HG03139 (cell line): Measurements from ENCODE around the gene MAPK8IP3.

ENCODE experiments used
- ATAC-seq: cut with Tn5 transposase; IDR thresholded peaks from one replicate; pipeline ENCODE4 v1.9.1; 2021; ENCODE audit not compliant: unreplicated experiment

Gene MAPK8IP3

DNA sequence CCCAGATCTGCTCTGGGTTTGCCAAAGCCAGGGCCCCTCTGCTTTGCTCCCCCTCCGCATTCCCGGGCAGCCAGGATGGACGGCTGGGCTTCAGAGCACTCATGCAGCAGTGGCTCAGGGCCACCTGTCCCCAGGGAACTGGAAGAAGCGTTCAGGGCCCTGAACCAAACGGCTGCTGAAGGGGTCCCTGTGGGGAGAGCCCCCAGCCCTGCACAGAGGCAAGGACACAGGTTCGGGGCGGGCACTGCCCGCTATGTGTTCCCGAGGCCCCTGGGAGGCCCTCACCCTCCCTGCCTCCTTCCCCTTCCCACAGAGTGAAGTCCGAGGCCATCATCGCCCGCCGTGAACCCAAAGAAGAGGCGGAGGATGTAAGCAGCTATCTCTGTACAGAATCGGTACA, 54.9 kb downstream of the MAPK8IP3 start:
- no peak for ATAC-seq

DNA sequence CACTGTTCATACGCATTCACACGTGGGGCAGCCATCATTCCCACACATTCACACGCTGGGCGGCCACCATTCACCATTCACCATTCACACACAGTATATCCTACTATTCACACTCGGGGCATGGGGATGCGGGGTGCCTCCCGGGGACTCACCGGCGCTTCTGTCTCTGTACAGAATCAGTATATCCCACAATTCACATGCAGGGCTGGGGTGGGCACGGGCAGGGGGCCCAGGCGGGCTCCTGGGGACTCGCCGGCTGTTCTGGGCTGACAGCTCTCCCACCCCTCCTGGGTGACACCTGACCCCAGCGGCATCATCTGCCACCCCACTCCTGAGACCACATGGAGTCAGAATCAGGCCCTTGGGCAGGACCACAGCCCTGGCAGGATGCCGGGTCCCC, 55.8 kb downstream of the MAPK8IP3 start:
- no peak for ATAC-seq

DNA sequence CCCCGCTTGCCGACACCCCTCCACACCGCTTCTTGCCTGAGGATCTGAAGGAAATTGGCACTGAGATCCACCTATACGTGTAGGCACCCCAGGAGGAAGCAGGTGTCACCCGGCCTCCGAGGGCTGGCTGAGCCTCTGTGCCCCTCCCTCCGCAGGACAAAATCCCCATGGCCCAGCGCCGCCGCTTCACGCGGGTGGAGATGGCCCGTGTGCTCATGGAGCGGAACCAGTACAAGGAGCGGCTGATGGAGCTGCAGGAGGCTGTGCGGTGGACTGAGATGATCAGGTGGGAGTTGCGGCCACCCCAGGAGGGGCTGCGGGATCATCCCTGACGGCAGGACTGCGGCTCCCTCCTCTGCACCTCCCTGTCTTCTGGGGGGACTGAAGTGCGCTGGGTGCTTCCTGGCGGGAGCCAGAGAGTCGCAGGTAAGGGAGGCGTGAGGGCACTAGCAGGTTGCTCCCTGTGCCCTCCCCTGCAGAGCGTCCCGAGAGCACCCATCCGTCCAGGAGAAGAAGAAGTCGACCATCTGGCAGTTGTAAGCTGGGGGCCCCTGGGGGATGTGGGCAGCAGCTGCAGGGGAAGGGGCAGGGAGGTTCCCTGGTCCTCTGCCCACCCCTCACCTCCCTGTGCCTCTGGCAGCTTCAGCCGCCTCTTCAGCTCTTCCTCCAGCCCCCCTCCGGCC, 56.3 kb downstream of the MAPK8IP3 start:
- no peak for ATAC-seq

DNA sequence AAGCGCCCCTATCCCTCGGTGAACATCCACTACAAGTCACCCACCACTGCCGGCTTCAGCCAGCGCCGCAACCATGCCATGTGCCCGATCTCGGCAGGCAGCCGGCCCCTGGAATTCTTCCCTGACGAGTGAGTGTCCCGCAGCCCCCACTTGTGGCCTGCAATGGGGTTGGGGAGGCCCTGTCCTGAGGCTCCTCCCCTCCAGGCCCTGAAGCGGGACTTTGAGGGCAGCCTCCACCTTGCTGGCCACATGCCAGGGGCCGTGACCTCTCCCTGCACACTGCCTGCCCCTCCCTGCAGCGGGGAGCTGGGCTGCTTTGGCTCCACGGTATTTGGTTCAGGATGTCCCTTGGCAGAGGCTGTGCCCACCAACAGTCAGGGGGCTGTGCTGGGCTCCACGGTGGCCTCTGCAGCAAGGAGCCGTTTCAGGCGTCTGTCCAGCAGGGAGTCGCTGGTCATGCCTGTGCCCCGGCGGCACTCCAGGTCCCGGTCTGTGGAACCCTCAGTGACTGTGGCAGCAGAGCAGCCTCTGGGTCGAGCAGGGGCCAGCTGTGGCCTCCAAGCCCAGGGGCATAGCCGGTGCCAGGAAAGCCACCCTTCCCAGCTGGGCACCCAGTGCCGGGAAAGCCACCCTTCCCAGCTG, 57.0 kb downstream of the MAPK8IP3 start:
- ATAC-seq, result no peak

DNA sequence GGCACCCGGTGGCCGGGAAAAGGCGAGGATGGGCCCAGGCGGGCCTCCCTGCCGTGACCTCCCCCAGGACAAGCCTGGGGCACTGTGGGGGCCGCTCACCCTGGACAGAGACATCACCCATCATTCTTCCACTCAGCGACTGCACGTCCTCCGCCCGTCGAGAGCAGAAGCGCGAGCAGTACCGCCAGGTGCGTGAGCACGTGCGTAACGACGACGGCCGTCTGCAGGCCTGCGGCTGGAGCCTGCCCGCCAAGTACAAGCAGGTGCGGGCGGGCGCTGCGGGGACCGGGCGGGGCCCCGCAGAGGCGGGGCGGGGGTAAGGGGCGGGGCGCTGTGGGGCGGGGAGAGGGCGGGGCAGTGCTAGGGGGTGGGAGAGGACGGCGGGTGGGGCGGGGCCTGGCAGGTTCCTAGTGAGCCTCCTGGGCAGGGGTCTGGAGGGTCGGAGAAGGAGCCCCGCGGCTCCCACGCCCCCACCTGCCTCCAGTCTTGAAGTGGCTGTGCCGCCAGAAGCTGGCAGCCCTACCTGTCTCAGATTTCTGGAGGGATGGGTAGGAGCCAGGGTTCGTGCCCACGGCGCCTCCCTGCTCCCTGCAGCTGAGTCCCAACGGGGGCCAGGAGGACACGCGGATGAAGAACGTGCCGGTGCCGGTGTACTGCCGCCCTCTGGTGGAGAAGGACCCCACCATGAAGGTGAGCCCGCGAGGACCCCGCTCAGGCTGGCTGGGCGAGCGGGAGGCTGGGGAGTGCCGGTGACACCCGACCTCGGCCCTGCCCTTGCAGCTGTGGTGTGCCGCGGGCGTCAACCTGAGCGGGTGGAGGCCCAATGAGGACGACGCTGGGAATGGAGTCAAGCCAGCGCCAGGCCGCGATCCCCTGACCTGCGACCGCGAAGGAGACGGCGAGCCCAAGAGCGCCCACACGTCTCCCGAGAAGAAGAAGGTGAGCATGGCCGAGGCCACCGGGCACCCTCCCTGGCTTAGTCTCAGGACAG, 57.8 kb downstream of the MAPK8IP3 start:
- ATAC-seq, result no peak

DNA sequence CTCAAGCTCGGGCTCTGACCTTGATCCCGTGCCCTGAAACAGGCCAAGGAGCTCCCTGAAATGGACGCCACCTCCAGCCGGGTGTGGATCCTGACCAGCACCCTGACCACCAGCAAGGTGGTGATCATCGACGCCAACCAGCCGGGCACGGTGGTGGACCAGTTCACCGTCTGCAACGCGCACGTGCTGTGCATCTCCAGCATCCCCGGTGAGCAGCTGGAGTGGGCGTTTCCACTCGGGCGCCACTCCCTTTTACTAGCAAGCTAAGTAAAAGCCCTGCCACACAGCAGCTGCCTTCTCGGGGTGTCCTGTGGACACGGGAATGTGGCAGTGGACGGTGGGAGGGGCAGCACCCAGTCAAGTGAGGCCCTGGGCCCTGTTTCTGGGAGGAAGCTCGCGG, 59.0 kb downstream of the MAPK8IP3 start:
- no peak for ATAC-seq

DNA sequence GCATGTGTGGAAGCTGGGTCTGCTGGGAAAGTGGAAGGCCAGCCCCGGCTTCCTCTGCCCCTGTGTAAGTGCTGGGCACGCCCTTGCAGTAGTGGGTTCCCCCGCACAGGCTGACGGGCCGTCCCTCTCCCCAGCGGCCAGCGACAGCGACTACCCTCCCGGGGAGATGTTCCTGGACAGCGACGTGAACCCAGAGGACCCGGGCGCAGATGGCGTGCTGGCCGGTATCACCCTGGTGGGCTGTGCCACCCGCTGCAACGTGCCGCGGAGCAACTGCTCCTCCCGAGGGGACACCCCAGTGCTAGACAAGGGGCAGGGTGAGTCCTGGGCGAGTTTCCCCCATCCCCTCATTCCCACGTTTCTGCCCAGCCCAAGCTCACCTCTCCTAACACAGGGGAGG, 59.8 kb downstream of the MAPK8IP3 start:
- ATAC-seq, result no peak

DNA sequence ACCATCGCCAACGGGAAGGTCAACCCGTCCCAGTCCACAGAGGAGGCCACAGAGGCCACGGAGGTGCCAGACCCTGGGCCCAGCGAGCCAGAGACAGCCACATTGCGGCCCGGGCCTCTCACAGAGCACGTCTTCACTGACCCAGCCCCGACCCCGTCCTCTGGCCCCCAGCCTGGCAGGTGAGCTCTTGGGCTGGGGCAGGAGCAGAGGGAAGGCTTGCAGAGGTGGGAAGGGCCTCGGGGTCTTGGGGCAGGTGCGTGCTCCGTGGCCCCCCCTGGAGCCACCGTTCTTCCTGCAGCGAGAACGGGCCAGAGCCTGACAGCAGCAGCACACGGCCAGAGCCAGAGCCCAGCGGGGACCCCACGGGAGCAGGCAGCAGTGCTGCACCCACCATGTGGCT, 60.2 kb downstream of the MAPK8IP3 start:
- no peak for ATAC-seq

DNA sequence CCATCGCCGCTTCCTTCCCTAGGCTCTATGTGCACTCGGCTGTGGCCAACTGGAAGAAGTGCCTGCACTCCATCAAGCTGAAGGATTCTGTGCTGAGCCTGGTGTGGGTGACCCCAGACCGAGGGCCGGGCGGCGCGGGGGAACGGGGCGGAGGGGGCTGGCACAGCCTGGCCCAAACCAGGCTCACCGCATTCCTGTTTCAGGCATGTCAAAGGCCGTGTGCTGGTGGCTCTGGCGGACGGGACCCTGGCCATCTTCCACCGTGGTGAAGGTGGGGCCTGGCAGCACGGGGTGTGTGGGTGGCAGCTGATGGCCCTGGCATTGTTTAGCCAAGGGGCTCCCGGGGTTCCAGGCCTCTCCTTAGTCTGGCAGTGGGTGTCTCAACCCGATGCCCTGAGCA, 60.7 kb downstream of the MAPK8IP3 start:
- no peak for ATAC-seq

DNA sequence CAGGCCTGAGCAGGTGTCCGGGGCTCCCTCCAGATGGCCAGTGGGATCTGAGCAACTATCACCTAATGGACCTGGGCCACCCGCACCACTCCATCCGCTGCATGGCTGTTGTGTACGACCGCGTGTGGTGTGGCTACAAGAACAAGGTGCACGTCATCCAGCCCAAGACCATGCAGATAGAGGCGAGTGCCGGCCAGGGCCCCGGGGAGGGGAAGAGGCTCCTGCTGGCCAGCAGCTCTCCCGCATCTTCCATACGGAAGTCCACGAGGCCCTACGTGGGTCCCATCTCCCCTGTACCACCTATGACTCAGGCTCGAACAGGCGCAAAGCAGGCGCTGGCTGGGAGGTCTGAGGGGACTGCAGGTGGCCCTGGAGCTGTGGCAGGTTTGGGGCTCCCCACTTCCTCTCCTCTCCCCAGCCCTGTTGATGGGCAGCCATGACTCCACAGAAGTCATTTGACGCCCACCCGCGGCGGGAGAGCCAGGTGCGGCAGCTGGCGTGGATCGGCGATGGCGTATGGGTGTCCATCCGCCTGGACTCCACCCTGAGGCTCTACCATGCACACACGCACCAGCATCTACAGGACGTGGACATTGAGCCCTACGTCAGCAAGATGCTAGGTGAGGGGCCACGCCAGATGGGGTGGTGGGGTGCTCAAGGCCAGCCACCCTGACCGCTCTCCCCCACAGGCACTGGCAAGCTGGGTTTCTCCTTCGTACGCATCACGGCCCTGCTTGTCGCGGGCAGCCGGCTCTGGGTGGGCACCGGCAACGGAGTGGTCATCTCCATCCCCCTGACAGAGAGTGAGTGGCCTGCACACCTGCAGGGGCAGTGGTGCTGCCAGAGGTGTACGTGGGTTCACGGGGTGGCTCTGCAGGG, 61.4 kb downstream of the MAPK8IP3 start:
- ATAC-seq, result no peak

DNA sequence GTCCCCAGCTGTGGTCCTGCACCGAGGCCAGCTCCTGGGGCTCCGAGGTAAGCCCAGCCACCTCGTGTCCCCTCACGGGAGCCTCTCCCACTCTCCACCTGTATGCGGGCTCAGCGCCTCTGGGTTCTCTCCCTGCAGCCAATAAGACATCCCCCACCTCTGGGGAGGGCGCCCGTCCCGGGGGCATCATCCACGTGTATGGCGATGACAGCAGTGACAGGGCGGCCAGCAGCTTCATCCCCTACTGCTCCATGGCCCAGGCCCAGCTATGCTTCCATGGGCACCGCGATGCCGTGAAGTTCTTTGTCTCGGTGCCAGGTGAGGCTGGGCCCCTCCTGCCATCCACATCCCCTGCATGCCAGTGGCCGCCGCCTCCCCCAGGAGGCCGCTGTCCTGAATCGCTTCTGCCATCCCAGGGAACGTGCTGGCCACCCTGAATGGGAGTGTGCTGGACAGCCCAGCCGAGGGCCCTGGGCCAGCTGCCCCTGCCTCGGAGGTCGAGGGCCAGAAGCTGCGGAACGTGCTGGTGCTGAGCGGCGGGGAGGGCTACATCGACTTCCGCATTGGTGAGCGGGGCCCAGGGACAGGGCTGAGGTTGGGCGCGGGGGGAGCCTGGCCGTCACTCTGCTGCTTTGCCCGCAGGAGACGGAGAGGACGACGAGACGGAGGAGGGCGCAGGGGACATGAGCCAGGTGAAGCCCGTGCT, 62.2 kb downstream of the MAPK8IP3 start:
- no peak for ATAC-seq

DNA sequence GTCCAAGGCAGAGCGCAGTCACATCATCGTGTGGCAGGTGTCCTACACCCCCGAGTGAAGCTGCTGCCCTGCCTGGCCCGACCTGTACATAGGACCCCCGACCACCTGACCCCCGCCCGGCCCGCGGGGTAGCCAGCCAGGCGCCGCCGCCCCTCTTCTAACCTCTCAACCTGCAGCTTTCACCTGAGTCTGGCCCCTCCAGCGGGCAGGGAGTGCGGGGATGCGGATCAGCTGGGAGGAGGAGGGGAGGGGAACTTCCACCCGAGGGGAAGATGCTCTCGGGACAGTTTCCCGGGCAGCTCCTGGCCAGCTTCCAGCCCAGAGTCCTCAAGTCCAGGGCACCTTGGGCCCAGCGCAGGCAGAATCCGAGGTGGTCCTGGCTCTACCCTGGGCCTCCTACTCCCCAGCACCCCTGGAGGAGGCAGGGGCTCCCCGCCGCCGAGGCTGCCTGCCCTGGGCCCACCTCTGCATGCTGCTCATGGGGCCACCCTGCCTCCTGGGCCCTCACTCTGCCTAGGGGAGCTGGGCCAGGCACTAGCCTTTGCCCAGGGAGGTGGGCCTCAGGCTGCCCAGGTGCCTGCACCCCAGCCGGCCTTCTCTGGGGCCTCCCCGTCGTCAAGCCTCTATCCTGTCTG, 62.9 kb downstream of the MAPK8IP3 start:
- ATAC-seq, result no peak

DNA sequence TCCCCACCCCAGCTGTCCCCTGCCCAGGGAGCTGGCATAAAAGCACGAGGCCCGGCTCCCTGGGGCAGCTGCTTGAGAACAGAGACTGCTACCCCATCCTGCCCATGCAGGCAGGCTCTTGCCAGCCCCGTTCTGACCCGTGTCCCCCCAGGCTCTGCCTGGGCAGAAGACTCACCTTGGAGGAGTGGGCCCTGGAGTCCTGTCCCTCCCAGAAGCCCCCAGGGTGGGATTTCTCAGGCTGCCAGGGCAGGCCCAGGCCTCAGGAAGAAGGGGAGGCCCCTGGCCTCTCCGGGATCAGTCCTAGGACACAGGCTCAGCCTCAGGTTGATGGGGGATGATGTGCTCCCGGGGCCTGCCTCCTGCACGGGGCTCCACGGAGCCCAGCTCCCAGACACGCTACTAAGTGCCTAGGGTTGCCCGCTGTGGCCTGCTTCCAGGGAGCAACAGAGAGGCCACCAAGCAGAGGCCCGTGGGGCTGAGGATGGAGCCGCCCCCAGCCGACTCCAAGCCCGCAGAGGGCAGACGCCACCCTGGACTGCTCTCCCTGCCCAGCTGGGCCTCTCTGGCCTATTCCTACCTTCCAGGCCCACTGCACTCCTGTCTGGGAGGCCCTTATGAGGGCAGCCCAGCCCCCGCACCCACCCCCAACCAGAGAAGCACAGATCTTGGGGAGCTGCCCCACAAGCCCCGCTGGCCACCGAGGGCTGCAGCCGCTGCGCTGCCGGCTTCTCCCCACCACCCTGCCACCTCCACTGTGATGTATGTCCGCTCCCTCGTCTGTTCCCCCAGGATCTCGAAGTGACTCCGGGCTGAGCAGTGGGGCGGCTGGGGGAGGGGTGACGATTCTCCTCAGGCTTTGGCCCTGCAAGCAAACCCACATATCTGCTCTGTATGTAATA, 63.7 kb downstream of the MAPK8IP3 start:
- ATAC-seq, result no peak

DNA sequence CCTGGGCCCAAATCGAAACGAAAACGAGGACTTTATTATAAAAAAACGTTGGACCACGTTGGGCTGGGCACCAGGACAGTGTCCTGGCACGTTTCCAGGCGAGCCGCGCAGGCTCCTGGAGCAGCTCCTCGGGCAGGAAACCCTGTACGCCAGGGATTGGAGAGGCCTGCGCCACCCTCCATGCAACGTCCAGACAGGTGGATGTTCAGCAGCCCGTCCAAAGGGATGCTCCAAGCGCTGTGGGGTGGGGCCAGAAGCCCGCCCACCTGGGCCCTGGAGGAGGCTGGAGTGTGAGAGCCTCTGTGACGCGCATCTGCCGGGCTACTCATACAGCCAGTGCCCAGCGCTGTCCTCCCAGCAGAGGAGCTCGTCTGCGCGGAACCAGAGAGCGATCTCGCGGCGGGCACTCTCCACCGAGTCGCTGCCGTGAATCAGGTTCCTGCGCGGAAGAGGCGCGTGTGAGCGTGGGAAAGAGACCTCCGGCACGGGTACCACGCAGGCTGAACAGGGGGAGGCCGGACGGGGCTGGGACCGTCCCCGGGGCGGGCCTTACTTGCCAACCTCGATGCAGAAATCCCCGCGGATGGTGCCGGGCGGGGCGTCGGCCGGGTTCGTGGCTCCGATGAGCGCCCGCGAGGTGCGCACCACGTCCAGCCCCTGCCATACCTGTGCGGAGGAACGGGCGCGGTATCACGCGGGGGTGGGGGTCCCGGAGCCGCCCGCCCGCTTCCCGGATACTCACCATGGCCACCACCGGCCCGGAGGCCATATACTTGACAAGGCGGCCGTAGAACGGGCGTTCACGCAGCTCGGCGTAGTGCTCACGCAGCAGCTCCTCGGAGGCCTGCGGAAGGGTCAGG, 64.6 kb downstream of the MAPK8IP3 start:
- ATAC-seq, result no peak

DNA sequence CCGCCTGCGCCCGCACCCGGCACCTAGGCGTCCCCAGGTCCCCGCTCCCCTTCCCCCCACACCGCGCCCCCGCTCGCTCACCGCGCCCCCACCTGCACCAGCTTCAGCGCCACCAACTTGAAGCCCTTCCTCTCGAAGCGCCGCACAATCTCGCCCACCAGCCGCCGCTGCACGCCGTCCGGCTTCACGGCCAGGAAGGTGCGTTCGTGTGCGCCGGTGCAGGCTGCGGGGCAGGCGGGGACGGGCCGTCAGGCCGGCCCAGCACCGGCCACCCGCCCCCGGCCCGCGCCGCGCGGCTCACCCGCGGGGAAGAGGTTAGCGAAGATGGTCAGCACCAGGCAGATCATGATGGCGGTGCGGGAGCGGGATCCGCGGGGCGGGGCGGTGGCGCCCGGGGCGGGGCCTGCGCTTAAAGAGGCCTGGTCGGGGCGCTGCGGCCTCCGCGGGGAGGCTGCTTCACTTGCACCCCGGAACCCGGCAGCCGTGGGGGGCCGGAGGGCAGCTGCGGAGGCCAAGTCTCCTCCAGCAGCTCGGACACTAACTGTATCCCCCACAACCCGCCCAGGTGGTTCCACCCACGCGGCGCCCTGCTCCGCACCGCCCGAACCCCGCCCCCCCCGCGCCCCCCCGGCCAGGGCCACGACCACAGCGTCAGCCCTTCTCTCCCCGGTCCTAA, 65.3 kb downstream of the MAPK8IP3 start, which contains the start of gene NME3:
Gene NME3, minus strand, starts transcription at position 356 of the 676 bp plus-strand sequence. Its CDS starts 9 bp downstream, at position 347.
- no peak for ATAC-seq

DNA sequence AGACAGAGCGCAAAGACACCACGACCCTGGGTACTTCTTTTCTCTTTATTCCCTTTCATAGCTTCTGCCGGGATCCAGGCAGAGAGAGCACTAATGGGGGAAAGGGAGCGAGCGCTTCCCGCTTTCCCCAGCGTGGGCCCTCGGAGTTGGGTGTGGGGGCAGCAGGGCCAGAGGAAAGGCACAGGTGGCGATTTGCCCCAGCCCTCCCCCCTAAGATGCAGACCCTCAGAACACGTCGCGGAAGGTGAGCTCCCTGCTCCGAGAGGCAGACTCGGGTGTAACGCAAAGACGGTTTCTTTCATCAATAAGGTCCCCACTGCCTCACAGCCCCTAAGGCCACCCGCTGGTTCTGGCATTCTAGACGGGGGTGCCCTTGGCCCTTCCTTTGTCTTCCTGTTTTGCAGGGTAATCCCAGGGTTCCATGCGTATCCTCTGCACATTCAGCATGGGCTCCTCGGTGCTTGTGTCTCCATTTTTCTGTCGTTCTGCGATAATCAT, 65.9 kb downstream of the MAPK8IP3 start:
- ATAC-seq, result no peak

DNA sequence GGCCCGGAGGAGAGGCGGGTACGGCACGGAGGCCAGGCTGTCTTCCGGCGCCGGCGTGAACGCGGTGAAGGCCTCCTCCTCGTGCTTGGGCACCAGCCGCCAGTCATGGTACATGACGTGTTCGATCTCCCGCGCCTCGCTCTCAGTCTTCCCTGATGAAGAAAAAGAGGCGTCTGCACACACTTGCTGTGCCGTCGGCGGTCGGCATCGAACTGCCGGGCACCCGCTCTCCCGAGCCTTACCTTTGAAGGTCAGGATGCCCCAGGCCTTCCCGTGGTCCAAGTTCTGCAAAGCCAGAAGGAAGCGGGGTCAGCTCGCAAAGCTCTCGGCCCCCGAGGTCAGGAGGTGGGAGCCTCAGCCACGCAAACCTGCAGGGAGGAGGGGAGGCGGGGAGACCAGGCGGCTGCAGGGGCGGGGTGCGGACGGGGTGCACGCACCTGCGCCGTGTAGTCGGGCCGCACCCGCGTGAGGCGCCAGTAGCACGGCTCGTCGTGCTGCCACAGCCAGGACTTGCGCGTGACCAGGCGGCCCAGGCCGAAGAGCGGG, 66.4 kb downstream of the MAPK8IP3 start, which contains the start of gene EME2:
Gene EME2, plus strand, starts transcription at position 449 of the 546 bp plus-strand sequence. CDS start 418 bp downstream, outside the sequence.
- ATAC-seq, result peak; percentile 4
